ENCODE data around the gene PLA2G4C. TPM values are rescaled to one million over a fixed set of nuclear protein-coding genes. Genes with fewer than 3 reads are reported as not detected.

PLA2G4C gene
- total RNA-seq, 2 experiments from 2014 or later = 1.9 TPM

GRCh38 chr19:48121909-48122371 lies 11.3 kb upstream of the PLA2G4C start:
- H3K36me3 ChIP-seq (ENCODE audit: insufficient read depth, low read length) = peaks cover 29% of the 10 kb centered on the region
- H3K27ac ChIP-seq (ENCODE audit: low read depth in 1 of 2, low read length in 2 of 2) = no peak overlapping the region
- peaks cover 5% of the 10 kb centered on the region for H3K4me1 Mint-ChIP-seq (ENCODE audit: low read depth)
- ATAC-seq (ENCODE audit: poor library complexity) = no peak
- ChIA-PET CTCF (no interaction called here), POLR2A (interaction anchor here (1.5 kb wide), 1 partner anchor 47 kb away, joined by 3 read pairs; no protein-coding TSS in a partner anchor)
- no peaks in the 10 kb centered on the region for H3K27me3 Mint-ChIP-seq
- intact Hi-C loops (cut with DNase I, micrococcal nuclease) = no loop called here
- H3K4me1 ChIP-seq (ENCODE audit: insufficient read depth, low read length) = no peaks in the 10 kb centered on the region
- no peak overlapping the region for H3K4me3 ChIP-seq (ENCODE audit: low read length)
- H3K9me3 Mint-ChIP-seq = no peaks in the 10 kb centered on the region
- no peak overlapping the region for H3K4me3 Mint-ChIP-seq
- H3K27me3 ChIP-seq (ENCODE audit: control insufficient read depth in 1 of 2, insufficient read depth in 2 of 2, low read length in 2 of 2) = no peaks in the 10 kb centered on the region
- H3K9me3 ChIP-seq (ENCODE audit: control insufficient read depth in 1 of 2, insufficient read depth in 1 of 2, low read length in 2 of 2) = peaks cover 0 to 8% of the 10 kb centered on the region in 2 experiments
- H3K36me3 Mint-ChIP-seq (ENCODE audit: low read depth) = peaks cover 85% of the 10 kb centered on the region
- TF ChIP-seq, protein P1, sequence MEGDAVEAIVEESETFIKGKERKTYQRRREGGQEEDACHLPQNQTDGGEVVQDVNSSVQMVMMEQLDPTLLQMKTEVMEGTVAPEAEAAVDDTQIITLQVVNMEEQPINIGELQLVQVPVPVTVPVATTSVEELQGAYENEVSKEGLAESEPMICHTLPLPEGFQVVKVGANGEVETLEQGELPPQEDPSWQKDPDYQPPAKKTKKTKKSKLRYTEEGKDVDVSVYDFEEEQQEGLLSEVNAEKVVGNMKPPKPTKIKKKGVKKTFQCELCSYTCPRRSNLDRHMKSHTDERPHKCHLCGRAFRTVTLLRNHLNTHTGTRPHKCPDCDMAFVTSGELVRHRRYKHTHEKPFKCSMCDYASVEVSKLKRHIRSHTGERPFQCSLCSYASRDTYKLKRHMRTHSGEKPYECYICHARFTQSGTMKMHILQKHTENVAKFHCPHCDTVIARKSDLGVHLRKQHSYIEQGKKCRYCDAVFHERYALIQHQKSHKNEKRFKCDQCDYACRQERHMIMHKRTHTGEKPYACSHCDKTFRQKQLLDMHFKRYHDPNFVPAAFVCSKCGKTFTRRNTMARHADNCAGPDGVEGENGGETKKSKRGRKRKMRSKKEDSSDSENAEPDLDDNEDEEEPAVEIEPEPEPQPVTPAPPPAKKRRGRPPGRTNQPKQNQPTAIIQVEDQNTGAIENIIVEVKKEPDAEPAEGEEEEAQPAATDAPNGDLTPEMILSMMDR (IDR thresholded peaks at IDR 0.05) = no peak
- H3K27ac Mint-ChIP-seq = no peak overlapping the region
- peak in 2 of 14 experiments; percentile 20 to 33 for DNase-seq

DNA sequence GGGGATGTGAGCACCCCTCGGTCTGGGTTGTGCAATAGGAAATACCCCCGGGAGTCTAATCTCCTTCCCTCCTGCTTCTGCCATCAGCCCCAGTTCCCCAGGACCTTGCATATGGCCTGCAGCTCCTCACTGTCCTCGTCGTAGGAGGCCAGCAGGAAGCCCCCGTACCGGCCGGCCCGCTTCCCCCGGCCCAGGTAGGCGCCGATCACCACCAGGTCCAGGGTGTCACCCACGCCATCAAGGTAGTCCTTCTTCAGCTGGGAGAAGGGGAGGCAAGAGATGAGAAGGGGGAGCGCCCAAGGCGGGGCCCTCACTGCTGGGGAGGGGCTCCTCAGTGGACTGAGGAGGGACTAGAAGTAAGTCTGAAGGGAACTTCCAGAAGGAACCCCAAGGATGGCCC lies 10.4 kb upstream of the PLA2G4C start:
- TF ChIP-seq, protein P1 (IDR thresholded peaks at IDR 0.05) = no peak
- H3K27me3 ChIP-seq (ENCODE audit: control insufficient read depth in 1 of 2, insufficient read depth in 2 of 2, low read length in 2 of 2) = no peaks in the 10 kb centered on the region
- H3K36me3 Mint-ChIP-seq (ENCODE audit: low read depth) = peaks cover 83% of the 10 kb centered on the region
- H3K27ac ChIP-seq (ENCODE audit: low read depth in 1 of 2, low read length in 2 of 2) = no peak overlapping the region
- intact Hi-C loops (cut with DNase I, micrococcal nuclease) = no loop called here
- H3K4me1 Mint-ChIP-seq (ENCODE audit: low read depth) = peaks cover 5% of the 10 kb centered on the region
- no peak overlapping the region for H3K27ac Mint-ChIP-seq
- POLR2A ChIA-PET = no interaction called here
- DNase-seq (no peak), ATAC-seq (ENCODE audit: poor library complexity) (no peak)
- no peaks in the 10 kb centered on the region for H3K4me1 ChIP-seq (ENCODE audit: insufficient read depth, low read length)
- no peaks in the 10 kb centered on the region for H3K9me3 Mint-ChIP-seq
- CTCF ChIA-PET = no interaction called here
- H3K27me3 Mint-ChIP-seq = no peaks in the 10 kb centered on the region
- peaks cover 0 to 8% of the 10 kb centered on the region in 2 experiments for H3K9me3 ChIP-seq (ENCODE audit: control insufficient read depth in 1 of 2, insufficient read depth in 1 of 2, low read length in 2 of 2)
- peaks cover 29% of the 10 kb centered on the region for H3K36me3 ChIP-seq (ENCODE audit: insufficient read depth, low read length)
- no peak overlapping the region for H3K4me3 Mint-ChIP-seq
- H3K4me3 ChIP-seq (ENCODE audit: low read length) = no peak overlapping the region

GRCh38 chr19:48120505-48120904 lies 9.9 kb upstream of the PLA2G4C start:
- H3K9me3 ChIP-seq (ENCODE audit: control insufficient read depth in 1 of 2, insufficient read depth in 1 of 2, low read length in 2 of 2) = peaks cover 0 to 8% of the 10 kb centered on the region in 2 experiments
- ChIA-PET CTCF (no interaction called here), POLR2A (no interaction called here)
- H3K4me1 Mint-ChIP-seq (ENCODE audit: low read depth) = peaks cover 5% of the 10 kb centered on the region
- ATAC-seq (ENCODE audit: poor library complexity) (no peak), DNase-seq (no peak)
- TF ChIP-seq, protein P1 (IDR thresholded peaks at IDR 0.05) = no peak
- peaks cover 85% of the 10 kb centered on the region for H3K36me3 Mint-ChIP-seq (ENCODE audit: low read depth)
- H3K27me3 Mint-ChIP-seq = no peaks in the 10 kb centered on the region
- intact Hi-C loops (cut with DNase I, micrococcal nuclease) = no loop called here
- H3K36me3 ChIP-seq (ENCODE audit: insufficient read depth, low read length) = peaks cover 29% of the 10 kb centered on the region
- H3K4me3 Mint-ChIP-seq = no peak overlapping the region
- no peak overlapping the region for H3K27ac Mint-ChIP-seq
- H3K27ac ChIP-seq (ENCODE audit: low read depth in 1 of 2, low read length in 2 of 2) = no peak overlapping the region
- H3K4me1 ChIP-seq (ENCODE audit: insufficient read depth, low read length) = no peaks in the 10 kb centered on the region
- H3K9me3 Mint-ChIP-seq = no peaks in the 10 kb centered on the region
- H3K27me3 ChIP-seq (ENCODE audit: control insufficient read depth in 1 of 2, insufficient read depth in 2 of 2, low read length in 2 of 2) = no peaks in the 10 kb centered on the region
- H3K4me3 ChIP-seq (ENCODE audit: low read length) = no peak overlapping the region
